IPS-18c (cell line): Measurements from ENCODE around the gene ALOX12.
A peak's percentile ranks its signal among the peaks of the same experiment; 100 is the strongest.
"Not testable (repeated sequence)": the region's sequence is repeated elsewhere in the genome, so short reads cannot be mapped to it uniquely, and the experiment has no call there.

Experiments
- H3K4me3 ChIP-seq: 2 replicates; pipeline ENCODE4 v1.7.0; 2013; ENCODE audit warnings: low read depth, mild to moderate bottlenecking, low read length, moderate library complexity; ENCODE audit not compliant: insufficient read depth
- H3K9me3 ChIP-seq: one replicate; pipeline ENCODE4 v1.6.1; 2013; ENCODE audit warnings: mild to moderate bottlenecking, low read length, moderate library complexity; ENCODE audit not compliant: control insufficient read depth, insufficient read depth

ALOX12 gene

DNA sequence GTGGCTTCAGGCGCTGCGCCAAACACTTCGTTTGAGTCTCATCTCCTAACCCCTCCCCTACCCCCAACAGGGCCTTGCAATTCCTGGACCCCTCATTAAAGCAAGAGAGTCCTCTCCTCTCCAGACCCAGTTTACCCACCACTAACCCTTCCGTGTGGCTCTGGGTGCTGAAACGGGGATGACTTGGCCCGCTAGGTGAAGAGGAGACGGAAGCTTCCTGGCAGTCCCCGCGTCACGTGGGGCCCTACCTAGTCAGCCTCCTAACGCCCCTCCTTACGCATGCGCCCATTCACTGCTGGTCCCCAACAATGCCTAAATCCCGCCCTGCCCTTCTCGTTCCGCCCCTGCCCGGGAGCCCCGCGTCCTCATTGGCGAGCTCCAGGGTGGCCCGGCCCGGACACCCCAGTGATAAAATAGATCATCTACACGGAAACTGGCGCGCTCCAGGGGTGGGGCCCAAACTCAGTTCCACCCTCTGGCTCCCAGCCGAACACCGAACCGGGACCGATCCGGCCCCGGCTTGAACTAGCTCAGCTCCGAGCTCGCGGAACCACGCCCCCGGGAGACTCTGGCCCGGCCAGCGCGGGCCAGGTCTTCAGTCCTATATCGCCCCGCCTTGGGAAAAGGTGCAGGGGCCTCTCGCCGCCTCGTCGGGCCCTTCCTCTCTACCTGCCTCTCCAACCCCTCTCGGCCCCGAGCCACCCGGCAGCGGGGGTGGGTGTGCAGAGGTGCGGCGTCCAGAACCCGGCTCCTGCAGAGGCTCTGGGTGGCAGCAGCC is 39.9 kb downstream of the ALOX12 start, which contains the start of gene SLC16A13:
Gene SLC16A13 (plus strand): TSS at position 425 of the 778 bp plus-strand sequence. CDS start 368 bp downstream, outside the sequence.
- Histone ChIP-seq H3K4me3 (peak within 1 kb of the TSS; percentile 90), H3K9me3 (peaks cover 3% of the 10 kb centered on the region)

- no peak overlapping the region; the same call in 1 of the 2 replicates for H3K4me3 ChIP-seq
Measured at GRCh38 chr17:7038025-7038862, 42.4 kb downstream of the ALOX12 start.

DNA sequence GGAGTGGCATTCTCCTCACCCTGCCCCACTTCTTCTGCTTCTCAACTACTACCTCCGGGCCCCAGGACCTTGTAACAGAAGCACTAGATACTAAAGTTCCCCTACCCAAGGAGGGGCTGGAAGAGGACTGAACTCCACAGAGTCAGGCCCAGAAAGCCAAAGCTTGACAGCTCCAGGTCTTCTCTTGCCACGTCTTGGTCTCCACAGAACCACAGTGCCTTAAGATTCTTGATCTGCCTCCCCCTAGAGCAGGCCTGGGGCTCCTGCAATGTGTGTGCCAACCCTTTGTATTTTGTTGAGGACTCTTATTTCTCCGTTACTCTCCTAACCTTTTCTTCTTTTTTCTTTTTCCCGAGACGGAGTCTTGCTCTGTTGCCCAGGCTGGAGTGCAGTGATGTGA is 44.0 kb downstream of the ALOX12 start:
- H3K4me3 ChIP-seq, result no peak overlapping the region

More at GRCh38 chr17:7038025-7038862, 42.4 kb downstream of the ALOX12 start:
- H3K9me3 ChIP-seq, result peaks cover 4% of the 10 kb centered on the region

GRCh38 chr17:7041607-7042500 is 46.0 kb downstream of the ALOX12 start:
- Histone ChIP-seq H3K9me3 (peaks cover 3% of the 10 kb centered on the region), H3K4me3 (peak overlapping the region; percentile 59; the same call in 1 of the 2 replicates)

More for the DNA sequence above, 44.0 kb downstream of the ALOX12 start:
- H3K9me3 ChIP-seq, result peaks cover 6% of the 10 kb centered on the region

GRCh38 chr17:7042501-7043181 is 46.8 kb downstream of the ALOX12 start:
- Histone ChIP-seq H3K4me3 (peak overlapping the region; percentile 59), H3K9me3 (peaks cover 3% of the 10 kb centered on the region)

- H3K4me3 ChIP-seq, result peak overlapping the region; percentile 59
- peaks cover 3% of the 10 kb centered on the region for H3K9me3 ChIP-seq
Measured at GRCh38 chr17:7043182-7043496, 47.3 kb downstream of the ALOX12 start.

DNA sequence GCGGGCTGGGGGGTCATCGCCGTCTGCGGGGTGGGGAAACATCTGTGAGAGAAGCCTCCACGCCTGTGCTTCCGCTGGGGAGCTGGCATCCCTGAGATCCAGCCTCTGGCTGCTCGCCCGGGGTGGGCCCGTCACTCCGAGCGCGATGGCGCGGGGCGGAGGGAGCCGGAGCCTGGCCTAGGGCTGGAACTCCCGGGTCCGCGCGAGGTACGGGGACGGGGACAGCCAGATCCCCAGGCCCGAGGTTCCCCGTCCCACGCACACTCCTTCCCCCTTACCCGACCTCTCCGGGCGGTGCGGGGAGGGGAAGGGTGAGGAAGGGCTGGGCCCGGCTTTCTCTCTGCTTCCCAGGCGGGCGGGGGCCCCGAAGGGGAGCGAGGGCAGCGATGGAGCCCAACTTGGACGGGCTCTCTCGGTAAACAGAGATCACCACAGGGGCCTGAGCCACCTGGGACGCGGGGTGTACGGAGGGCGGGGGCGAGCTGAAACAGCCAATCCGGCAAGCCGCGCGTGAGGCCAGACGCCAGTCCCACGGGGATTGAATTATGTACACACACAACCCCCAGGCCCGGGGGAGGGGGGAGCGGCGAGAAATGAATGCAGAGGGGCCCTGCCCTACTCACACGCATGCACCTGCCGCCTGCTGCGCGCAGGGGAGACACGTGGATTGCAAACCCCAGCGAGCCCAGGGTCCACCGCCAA is 47.8 kb downstream of the ALOX12 start, which contains the start of gene SLC16A11:
Gene SLC16A11 (minus strand): TSS at position 596 of the 702 bp plus-strand sequence. CDS start 579 bp downstream, at position 17.
- H3K9me3 ChIP-seq, result peaks cover 3% of the 10 kb centered on the region
- H3K4me3 ChIP-seq, result peak within 1 kb of the TSS; percentile 59

- H3K4me3 ChIP-seq, result no peak overlapping the region; the same call in 1 of the 2 replicates
- peaks cover 3% of the 10 kb centered on the region for H3K9me3 ChIP-seq
Measured at GRCh38 chr17:7045492-7046126, 49.8 kb downstream of the ALOX12 start.

GRCh38 chr17:7046127-7046724 is 50.4 kb downstream of the ALOX12 start:
- Histone ChIP-seq H3K4me3 (peak overlapping the region; percentile 16; the same call in 1 of the 2 replicates), H3K9me3 (peaks cover 3% of the 10 kb centered on the region)

DNA sequence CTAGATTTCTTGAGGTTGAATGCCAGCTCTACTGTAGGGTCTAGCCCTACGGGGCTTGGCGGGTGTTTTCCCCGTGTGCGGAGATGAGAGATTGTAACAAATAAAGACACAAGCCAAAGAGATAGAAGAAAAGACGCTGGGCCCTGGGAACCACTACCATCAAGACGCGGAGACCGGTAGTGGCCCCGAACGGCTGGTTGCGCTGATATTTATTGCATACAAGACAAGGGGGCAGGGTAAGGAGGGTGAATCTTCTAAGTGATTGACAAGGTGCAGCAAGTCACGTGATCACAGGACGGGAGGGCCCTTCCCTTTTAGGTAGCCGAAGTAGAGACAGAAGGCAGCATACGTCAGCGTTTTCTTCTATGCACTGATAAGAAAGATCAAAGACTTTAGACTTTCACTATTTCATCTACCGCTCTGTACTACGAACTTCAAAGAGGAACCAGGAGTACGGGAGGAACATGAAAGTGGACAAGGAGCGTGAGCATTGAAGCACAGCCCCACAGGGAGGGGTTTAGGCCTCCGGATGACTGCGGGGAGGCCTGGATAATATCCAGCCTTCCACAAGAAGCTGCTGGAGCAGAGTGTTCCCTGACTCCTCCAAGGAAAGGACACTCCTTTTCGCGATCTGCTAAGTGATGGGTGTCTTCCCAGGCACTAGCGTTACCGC is 51.0 kb downstream of the ALOX12 start:
- H3K4me3 ChIP-seq, result peak overlapping the region; percentile 16; the same call in 1 of the 2 replicates
- H3K9me3 ChIP-seq, result not testable (repeated sequence)

DNA sequence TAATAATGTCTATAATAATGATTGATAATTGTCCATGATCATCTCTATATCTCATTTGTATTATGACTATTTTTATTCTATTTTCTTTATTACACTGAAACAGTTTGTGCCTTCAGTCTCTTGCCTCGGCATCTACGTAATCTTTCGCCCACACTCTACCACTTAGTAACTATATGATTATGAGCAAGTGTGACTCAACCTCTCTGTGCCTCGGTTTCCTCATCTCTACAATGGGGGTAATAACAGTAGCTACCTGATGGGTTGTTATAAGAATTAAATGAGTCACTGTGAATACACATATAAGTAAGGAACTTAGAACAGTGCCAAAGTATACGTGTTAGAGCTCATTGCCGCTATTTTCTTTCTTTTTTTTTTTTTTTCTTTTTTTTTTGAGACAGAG is 51.7 kb downstream of the ALOX12 start:
- Histone ChIP-seq H3K4me3 (no peak overlapping the region), H3K9me3 (peaks cover 3% of the 10 kb centered on the region)

DNA sequence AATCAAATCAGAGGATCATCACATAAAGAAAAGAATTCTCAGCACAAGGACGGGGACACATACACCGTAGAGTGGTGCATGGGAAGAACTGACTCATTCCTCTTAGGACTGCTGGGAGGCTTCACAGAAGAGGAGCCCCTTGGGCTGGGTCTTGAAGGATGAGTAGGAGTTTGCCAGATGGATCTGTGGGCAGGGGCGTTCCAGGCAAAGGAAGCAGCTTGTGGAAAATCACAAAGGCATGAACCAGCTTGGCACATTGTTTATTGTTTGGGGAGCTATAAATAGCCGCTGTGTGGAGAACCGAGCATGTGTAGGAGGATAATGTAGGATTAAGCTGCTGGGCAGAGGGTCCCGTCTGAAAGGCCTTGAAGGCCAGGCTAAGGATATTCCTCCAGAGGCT is 53.1 kb downstream of the ALOX12 start:
- Histone ChIP-seq H3K4me3 (no peak overlapping the region), H3K9me3 (no peaks in the 10 kb centered on the region)

DNA sequence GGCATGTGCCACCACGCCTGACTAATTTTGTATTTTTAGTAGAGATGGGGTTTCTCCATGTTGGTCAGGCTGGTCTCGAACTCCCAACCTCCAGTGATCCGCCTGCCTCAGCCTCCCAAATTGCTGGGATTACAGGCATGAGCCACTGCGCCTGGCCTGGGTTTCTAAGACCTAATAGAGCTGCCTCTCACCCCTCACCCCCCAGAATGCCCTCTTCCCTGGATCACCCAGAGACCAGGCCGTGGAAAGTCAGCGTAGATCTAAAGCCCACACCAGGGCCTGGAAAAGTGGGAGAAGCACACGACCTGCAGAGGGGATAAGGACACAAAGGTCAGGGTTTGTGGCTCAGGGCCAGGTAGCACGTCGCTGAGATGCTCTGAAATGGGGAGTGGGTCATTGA is 54.7 kb downstream of the ALOX12 start:
- not testable (repeated sequence) for H3K9me3 ChIP-seq, H3K4me3 ChIP-seq

DNA sequence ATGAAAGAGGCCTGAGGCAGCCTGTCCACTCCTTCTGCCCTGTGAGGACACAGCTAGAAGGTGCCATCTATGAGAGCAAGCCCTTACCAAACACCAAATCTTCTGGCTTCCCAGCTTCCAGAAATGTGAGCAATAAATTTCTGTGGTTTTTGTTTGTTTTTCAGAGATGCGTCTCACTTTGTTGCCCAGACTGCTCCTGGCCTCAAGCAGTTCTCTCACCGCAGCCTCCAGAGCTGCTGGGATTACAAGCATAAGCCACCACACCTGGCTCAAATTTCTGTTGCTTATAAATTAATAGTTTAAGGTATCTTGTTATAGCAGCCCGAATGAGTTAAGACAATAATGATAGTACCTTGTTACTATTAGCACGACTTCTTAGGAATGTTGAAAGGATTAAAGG is 60.5 kb downstream of the ALOX12 start:
- no peak overlapping the region for H3K4me3 ChIP-seq
- H3K9me3 ChIP-seq, result no peaks in the 10 kb centered on the region
